ENCODE results near the gene SLC41A2. TPM values are rescaled to one million over a fixed set of nuclear protein-coding genes. Genes with fewer than 3 reads are reported as not detected.

Gene SLC41A2
- total and polyA plus RNA-seq, 2 of the 13 experiments (the other 11 are each of a cell fraction or from before 2014, with no cell fraction given): 2.3 to 12.8 TPM

DNA sequence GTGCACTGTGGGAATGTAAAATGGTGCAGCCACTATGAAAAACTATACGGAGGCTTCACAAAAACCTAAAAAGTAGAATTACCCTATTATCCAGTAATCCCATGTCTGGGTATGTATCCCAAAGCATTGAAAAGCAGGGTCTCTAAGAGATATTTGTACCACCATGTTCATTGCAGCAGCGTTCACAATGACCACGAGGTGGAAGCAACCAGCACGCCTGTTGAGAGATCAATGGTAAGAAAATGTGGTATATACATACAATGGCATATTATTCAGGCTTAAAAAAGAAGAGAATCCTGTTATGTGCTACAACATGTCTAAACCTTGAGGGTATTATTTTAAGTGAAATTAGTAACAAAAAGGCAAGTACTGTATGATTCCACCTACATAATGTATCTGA is 27.1 kb upstream of the SLC41A2 start (continued):
- TF ChIP-seq, protein P1, sequence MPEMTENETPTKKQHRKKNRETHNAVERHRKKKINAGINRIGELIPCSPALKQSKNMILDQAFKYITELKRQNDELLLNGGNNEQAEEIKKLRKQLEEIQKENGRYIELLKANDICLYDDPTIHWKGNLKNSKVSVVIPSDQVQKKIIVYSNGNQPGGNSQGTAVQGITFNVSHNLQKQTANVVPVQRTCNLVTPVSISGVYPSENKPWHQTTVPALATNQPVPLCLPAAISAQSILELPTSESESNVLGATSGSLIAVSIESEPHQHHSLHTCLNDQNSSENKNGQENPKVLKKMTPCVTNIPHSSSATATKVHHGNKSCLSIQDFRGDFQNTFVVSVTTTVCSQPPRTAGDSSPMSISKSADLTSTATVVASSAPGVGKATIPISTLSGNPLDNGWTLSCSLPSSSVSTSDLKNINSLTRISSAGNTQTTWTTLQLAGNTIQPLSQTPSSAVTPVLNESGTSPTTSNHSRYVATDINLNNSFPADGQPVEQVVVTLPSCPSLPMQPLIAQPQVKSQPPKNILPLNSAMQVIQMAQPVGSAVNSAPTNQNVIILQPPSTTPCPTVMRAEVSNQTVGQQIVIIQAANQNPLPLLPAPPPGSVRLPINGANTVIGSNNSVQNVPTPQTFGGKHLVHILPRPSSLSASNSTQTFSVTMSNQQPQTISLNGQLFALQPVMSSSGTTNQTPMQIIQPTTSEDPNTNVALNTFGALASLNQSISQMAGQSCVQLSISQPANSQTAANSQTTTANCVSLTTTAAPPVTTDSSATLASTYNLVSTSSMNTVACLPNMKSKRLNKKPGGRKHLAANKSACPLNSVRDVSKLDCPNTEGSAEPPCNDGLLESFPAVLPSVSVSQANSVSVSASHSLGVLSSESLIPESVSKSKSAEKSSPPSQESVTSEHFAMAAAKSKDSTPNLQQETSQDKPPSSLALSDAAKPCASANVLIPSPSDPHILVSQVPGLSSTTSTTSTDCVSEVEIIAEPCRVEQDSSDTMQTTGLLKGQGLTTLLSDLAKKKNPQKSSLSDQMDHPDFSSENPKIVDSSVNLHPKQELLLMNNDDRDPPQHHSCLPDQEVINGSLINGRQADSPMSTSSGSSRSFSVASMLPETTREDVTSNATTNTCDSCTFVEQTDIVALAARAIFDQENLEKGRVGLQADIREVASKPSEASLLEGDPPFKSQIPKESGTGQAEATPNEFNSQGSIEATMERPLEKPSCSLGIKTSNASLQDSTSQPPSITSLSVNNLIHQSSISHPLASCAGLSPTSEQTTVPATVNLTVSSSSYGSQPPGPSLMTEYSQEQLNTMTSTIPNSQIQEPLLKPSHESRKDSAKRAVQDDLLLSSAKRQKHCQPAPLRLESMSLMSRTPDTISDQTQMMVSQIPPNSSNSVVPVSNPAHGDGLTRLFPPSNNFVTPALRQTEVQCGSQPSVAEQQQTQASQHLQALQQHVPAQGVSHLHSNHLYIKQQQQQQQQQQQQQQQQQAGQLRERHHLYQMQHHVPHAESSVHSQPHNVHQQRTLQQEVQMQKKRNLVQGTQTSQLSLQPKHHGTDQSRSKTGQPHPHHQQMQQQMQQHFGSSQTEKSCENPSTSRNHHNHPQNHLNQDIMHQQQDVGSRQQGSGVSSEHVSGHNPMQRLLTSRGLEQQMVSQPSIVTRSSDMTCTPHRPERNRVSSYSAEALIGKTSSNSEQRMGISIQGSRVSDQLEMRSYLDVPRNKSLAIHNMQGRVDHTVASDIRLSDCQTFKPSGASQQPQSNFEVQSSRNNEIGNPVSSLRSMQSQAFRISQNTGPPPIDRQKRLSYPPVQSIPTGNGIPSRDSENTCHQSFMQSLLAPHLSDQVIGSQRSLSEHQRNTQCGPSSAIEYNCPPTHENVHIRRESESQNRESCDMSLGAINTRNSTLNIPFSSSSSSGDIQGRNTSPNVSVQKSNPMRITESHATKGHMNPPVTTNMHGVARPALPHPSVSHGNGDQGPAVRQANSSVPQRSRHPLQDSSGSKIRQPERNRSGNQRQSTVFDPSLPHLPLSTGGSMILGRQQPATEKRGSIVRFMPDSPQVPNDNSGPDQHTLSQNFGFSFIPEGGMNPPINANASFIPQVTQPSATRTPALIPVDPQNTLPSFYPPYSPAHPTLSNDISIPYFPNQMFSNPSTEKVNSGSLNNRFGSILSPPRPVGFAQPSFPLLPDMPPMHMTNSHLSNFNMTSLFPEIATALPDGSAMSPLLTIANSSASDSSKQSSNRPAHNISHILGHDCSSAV (CRISPR knock-in tag; IDR thresholded peaks at IDR 0.05; ENCODE audit: borderline replicate concordance): no peak
- TF ChIP-seq, protein P2, sequence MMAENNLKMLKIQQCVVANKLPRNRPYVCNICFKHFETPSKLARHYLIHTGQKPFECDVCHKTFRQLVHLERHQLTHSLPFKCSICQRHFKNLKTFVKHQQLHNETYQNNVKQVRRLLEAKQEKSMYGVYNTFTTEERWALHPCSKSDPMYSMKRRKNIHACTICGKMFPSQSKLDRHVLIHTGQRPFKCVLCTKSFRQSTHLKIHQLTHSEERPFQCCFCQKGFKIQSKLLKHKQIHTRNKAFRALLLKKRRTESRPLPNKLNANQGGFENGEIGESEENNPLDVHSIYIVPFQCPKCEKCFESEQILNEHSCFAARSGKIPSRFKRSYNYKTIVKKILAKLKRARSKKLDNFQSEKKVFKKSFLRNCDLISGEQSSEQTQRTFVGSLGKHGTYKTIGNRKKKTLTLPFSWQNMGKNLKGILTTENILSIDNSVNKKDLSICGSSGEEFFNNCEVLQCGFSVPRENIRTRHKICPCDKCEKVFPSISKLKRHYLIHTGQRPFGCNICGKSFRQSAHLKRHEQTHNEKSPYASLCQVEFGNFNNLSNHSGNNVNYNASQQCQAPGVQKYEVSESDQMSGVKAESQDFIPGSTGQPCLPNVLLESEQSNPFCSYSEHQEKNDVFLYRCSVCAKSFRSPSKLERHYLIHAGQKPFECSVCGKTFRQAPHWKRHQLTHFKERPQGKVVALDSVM (CRISPR knock-in tag; IDR thresholded peaks at IDR 0.05): no peak
- TF ChIP-seq, protein P3, sequence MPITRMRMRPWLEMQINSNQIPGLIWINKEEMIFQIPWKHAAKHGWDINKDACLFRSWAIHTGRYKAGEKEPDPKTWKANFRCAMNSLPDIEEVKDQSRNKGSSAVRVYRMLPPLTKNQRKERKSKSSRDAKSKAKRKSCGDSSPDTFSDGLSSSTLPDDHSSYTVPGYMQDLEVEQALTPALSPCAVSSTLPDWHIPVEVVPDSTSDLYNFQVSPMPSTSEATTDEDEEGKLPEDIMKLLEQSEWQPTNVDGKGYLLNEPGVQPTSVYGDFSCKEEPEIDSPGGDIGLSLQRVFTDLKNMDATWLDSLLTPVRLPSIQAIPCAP (CRISPR knock-in tag; IDR thresholded peaks at IDR 0.05; ENCODE audit: low read depth): no peak
- no peak for TF ChIP-seq FOXM1 (CRISPR knock-in tag; IDR thresholded peaks at IDR 0.05)
- no peak for TF ChIP-seq HCFC1 (IDR thresholded peaks at IDR 0.05; ENCODE audit: low read depth, low read length)
- TF ChIP-seq, protein P4, sequence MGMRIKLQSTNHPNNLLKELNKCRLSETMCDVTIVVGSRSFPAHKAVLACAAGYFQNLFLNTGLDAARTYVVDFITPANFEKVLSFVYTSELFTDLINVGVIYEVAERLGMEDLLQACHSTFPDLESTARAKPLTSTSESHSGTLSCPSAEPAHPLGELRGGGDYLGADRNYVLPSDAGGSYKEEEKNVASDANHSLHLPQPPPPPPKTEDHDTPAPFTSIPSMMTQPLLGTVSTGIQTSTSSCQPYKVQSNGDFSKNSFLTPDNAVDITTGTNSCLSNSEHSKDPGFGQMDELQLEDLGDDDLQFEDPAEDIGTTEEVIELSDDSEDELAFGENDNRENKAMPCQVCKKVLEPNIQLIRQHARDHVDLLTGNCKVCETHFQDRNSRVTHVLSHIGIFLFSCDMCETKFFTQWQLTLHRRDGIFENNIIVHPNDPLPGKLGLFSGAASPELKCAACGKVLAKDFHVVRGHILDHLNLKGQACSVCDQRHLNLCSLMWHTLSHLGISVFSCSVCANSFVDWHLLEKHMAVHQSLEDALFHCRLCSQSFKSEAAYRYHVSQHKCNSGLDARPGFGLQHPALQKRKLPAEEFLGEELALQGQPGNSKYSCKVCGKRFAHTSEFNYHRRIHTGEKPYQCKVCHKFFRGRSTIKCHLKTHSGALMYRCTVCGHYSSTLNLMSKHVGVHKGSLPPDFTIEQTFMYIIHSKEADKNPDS (CRISPR knock-in tag; IDR thresholded peaks at IDR 0.05): no peak
- no peak for TF ChIP-seq U2AF2 (IDR thresholded peaks at IDR 0.05; ENCODE audit: low read depth, low read length)
- TF ChIP-seq PITX1 (CRISPR knock-in tag; IDR thresholded peaks at IDR 0.05): no peak
- TF ChIP-seq, protein P5, sequence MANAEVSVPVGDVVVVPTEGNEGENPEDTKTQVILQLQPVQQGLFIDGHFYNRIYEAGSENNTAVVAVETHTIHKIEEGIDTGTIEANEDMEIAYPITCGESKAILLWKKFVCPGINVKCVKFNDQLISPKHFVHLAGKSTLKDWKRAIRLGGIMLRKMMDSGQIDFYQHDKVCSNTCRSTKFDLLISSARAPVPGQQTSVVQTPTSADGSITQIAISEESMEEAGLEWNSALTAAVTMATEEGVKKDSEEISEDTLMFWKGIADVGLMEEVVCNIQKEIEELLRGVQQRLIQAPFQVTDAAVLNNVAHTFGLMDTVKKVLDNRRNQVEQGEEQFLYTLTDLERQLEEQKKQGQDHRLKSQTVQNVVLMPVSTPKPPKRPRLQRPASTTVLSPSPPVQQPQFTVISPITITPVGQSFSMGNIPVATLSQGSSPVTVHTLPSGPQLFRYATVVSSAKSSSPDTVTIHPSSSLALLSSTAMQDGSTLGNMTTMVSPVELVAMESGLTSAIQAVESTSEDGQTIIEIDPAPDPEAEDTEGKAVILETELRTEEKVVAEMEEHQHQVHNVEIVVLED (CRISPR knock-in tag; IDR thresholded peaks at IDR 0.05; ENCODE audit: borderline replicate concordance): no peak
- no peak for TF ChIP-seq ZBTB38 (CRISPR knock-in tag; IDR thresholded peaks at IDR 0.05)
- no peak for TF ChIP-seq HNRNPH1 (optimal IDR thresholded peaks at IDR 0.05; ENCODE audit: low read depth, low read length)
- TF ChIP-seq KMT2A (CRISPR knock-in tag; IDR thresholded peaks at IDR 0.05): no peak
- TF ChIP-seq, protein P6, sequence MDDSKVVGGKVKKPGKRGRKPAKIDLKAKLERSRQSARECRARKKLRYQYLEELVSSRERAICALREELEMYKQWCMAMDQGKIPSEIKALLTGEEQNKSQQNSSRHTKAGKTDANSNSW (CRISPR knock-in tag; IDR thresholded peaks at IDR 0.05; ENCODE audit: borderline replicate concordance): no peak

Data from HepG2 (cell line).